ENCODE data around the gene PAX7.

Gene PAX7

GRCh38 chr1:18644013-18644399 is 13.4 kb downstream of the PAX7 start:
- TF ChIP-seq REST (IDR thresholded peaks at IDR 0.05; ENCODE audit: low read depth) (no peak), NFIC (IDR thresholded peaks at IDR 0.05) (no peak), EGR1 (IDR thresholded peaks at IDR 0.05) (no peak), YY1 (IDR thresholded peaks at IDR 0.05; ENCODE audit: low read depth) (no peak), CREB1 (IDR thresholded peaks at IDR 0.05; ENCODE audit: low read depth) (no peak), EP300 (IDR thresholded peaks at IDR 0.05; ENCODE audit: borderline replicate concordance) (no peak), TCF12 (IDR thresholded peaks at IDR 0.05; ENCODE audit: low read depth) (no peak), FOXM1 (IDR thresholded peaks at IDR 0.05; ENCODE audit: borderline replicate concordance, low read depth) (no peak)
- TF ChIP-seq, protein P1, sequence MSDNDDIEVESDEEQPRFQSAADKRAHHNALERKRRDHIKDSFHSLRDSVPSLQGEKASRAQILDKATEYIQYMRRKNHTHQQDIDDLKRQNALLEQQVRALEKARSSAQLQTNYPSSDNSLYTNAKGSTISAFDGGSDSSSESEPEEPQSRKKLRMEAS (IDR thresholded peaks at IDR 0.05) = no peak

DNA sequence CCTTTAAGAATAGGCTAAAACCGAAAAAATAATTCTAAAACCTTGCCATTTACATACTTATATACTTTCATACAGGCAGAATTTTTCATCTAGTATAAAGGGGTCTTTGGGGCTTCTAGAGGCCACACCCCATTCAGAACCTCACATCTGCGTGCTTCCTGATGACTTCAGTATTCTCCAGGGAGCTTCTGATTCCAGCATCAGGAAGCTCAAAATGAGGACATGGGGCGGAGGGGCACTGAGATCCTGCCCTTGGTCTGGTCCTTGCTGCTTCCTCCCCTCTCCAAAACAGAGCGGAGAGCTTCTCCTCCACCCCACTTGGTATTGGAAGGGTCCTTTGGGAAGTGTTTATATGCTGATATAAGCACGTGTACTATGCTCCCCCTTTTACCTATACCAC is 13.8 kb downstream of the PAX7 start:
- no peak for TF ChIP-seq TEAD4 (IDR thresholded peaks at IDR 0.05)
- TF ChIP-seq NFIC (IDR thresholded peaks at IDR 0.05) = no peak
- no peak for TF ChIP-seq REST (IDR thresholded peaks at IDR 0.05; ENCODE audit: low read depth)
- no peak for TF ChIP-seq EGR1 (IDR thresholded peaks at IDR 0.05)
- TF ChIP-seq EP300 (IDR thresholded peaks at IDR 0.05; ENCODE audit: borderline replicate concordance) = no peak
- no peak for TF ChIP-seq CREB1 (IDR thresholded peaks at IDR 0.05; ENCODE audit: low read depth)
- TF ChIP-seq RAD21 (IDR thresholded peaks at IDR 0.05; ENCODE audit: low read depth) = no peak
- no peak for TF ChIP-seq FOXM1 (IDR thresholded peaks at IDR 0.05; ENCODE audit: borderline replicate concordance, low read depth)
- TF ChIP-seq TCF12 (IDR thresholded peaks at IDR 0.05; ENCODE audit: low read depth) = no peak
- TF ChIP-seq, protein P1 (IDR thresholded peaks at IDR 0.05) = no peak

DNA sequence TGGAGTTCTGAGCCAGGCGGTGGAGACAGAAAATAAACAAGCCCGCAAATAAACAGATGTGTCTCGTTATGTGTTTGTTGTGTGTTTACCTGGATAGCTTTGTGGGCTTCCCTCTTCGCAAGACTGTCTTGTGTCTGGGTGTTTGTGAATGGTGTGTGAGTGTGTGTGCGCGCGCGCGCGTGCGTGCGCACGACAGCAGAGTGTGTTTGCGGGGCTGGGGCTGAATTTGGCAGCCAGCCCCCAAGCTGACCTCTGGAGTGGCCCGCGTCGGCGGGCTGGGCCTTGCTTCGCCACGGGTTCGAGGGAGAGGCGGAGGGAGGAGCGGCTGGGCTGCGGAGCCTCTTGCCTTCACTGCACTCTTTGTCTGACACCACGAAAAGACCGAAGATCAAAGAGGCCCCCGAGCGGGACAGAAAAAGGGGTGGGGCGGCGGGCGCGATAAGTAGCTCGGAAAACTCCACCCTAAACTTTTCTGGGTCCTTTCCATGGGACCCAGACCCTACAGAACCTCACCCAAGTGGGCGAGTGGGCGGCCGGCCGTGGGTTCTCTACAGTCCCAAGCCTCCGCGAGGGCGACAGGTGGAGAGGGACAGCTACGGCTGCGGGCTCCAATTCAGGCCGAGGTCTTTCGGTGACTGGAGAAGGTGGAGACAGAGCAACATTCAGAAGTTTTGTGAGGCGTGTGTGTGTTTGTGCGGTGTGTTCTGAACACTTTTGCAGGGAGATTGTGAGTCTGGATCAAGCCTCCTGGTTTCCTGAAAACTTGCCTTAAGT is 14.5 kb downstream of the PAX7 start:
- TF ChIP-seq, protein P1 (IDR thresholded peaks at IDR 0.05) = no peak
- TF ChIP-seq ZBTB7A (IDR thresholded peaks at IDR 0.05; ENCODE audit: low read depth) = no peak
- no peak for TF ChIP-seq RAD21 (IDR thresholded peaks at IDR 0.05; ENCODE audit: low read depth)
- TF ChIP-seq CEBPB (IDR thresholded peaks at IDR 0.05) = no peak
- no peak for TF ChIP-seq TEAD4 (IDR thresholded peaks at IDR 0.05)
- no peak for TF ChIP-seq USF1 (IDR thresholded peaks at IDR 0.05)
- no peak for TF ChIP-seq NFIC (IDR thresholded peaks at IDR 0.05)
- no peak for TF ChIP-seq TCF12 (IDR thresholded peaks at IDR 0.05; ENCODE audit: low read depth)
- no peak for TF ChIP-seq EGR1 (IDR thresholded peaks at IDR 0.05)
- TF ChIP-seq CREB1 (IDR thresholded peaks at IDR 0.05; ENCODE audit: low read depth) = no peak
- no peak for TF ChIP-seq YY1 (IDR thresholded peaks at IDR 0.05; ENCODE audit: low read depth)
- no peak for TF ChIP-seq FOXM1 (IDR thresholded peaks at IDR 0.05; ENCODE audit: borderline replicate concordance, low read depth)
- no peak for TF ChIP-seq TAF1 (IDR thresholded peaks at IDR 0.05; ENCODE audit: low read depth)
- TF ChIP-seq EP300 (IDR thresholded peaks at IDR 0.05; ENCODE audit: borderline replicate concordance) = no peak
- no peak for TF ChIP-seq REST (IDR thresholded peaks at IDR 0.05; ENCODE audit: low read depth)

- TF ChIP-seq CEBPB (IDR thresholded peaks at IDR 0.05) = no peak
These were observed 15.1 kb downstream of the PAX7 start for GRCh38 chr1:18645747-18646090.
